HEK293 (cell line): ENCODE data around the gene IBTK.

Experiments used
- CTCF ChIA-PET: fragments of 350-600 bp; formaldehyde crosslinking; extraction: SDS; loops from one replicate; lab custom pipeline; 2021; ENCODE audit warnings: antibody characterized with exemption; lab: Yijun Ruan, JAX
- POLR2A ChIA-PET: fragments of 300-600 bp; formaldehyde crosslinking; extraction: SDS; loops from one replicate; lab custom pipeline; 2020; ENCODE audit warnings: antibody characterized with exemption, inconsistent platforms; lab: Yijun Ruan, JAX
- H3K27ac ChIP-seq: fragments of 200-500 bp; sonication (Bioruptor generic); 2 replicates; pipeline ENCODE4 v1.5.1; 2014; ENCODE audit warnings: low read depth, low read length, control low read depth, inconsistent platforms; ENCODE audit errors: extremely low read depth
- H3K36me3 ChIP-seq, 2 experiments: fragments of 200-500 bp in 1 of 2; sonication (Bioruptor generic) in 1 of 2; 1 replicate in 1 of 2; 2 replicates in 1 of 2; pipeline ENCODE4 v1.5.1; 2014 to 2017; ENCODE audit warnings: inconsistent platforms in 2 of 2, low read length in 2 of 2; ENCODE audit not compliant: control insufficient read depth in 2 of 2, insufficient read depth in 1 of 2
- H3K4me1 ChIP-seq: fragments of 200-500 bp; sonication (Bioruptor generic); 2 replicates; pipeline ENCODE4 v1.5.1; 2014; ENCODE audit warnings: mild to moderate bottlenecking, low read length, inconsistent platforms; ENCODE audit not compliant: control insufficient read depth, insufficient read depth
- H3K4me3 ChIP-seq: 2 replicates; pipeline ENCODE4 v1.5.1; 2011; ENCODE audit warnings: low read depth, mild to moderate bottlenecking, control low read depth, low read length, moderate library complexity
- H3K9me3 ChIP-seq: fragments of 200-500 bp; sonication (Bioruptor generic); 2 replicates; pipeline ENCODE4 v1.5.1; 2014; ENCODE audit warnings: low read depth, low read length, inconsistent platforms; ENCODE audit not compliant: control insufficient read depth, insufficient read depth
- REPIN1 ChIP-seq: fragments of 450-650 bp; formaldehyde crosslinking; IDR thresholded peaks from 2 replicates; pipeline ENCODE4 v1.5.1; 2017; ENCODE audit warnings: missing biosample characterization, missing genetic modification characterization, low read depth
- WT1 ChIP-seq: fragments of 450-650 bp; formaldehyde crosslinking; IDR thresholded peaks from 2 replicates; pipeline ENCODE4 v1.5.1; 2016; ENCODE audit warnings: missing biosample characterization, missing genetic modification characterization
- ZNF211 ChIP-seq: fragments of 450-650 bp; formaldehyde crosslinking; IDR thresholded peaks from 2 replicates; pipeline ENCODE4 v1.5.1; 2016; ENCODE audit warnings: low read depth, missing biosample characterization, missing genetic modification characterization
- ZNF426 ChIP-seq: fragments of 450-650 bp; formaldehyde crosslinking; IDR thresholded peaks from 2 replicates; pipeline ENCODE4 v1.5.1; 2017; ENCODE audit warnings: missing biosample characterization, missing genetic modification characterization, mild to moderate bottlenecking, inconsistent platforms, moderate library complexity
- ZNF510 ChIP-seq: fragments of 450-650 bp; formaldehyde crosslinking; IDR thresholded peaks from 2 replicates; pipeline ENCODE4 v1.5.1; 2018; ENCODE audit warnings: mild to moderate bottlenecking, missing genetic modification characterization, missing biosample characterization; ENCODE audit not compliant: insufficient replicate concordance
- ZNF837 ChIP-seq: fragments of 450-650 bp; formaldehyde crosslinking; IDR thresholded peaks from 2 replicates; pipeline ENCODE4 v1.5.1; 2016; ENCODE audit warnings: missing biosample characterization, missing genetic modification characterization
- ZNF843 ChIP-seq: fragments of 450-650 bp; formaldehyde crosslinking; IDR thresholded peaks from 2 replicates; pipeline ENCODE4 v1.5.1; 2016; ENCODE audit warnings: missing biosample characterization, missing genetic modification characterization

Gene IBTK

DNA sequence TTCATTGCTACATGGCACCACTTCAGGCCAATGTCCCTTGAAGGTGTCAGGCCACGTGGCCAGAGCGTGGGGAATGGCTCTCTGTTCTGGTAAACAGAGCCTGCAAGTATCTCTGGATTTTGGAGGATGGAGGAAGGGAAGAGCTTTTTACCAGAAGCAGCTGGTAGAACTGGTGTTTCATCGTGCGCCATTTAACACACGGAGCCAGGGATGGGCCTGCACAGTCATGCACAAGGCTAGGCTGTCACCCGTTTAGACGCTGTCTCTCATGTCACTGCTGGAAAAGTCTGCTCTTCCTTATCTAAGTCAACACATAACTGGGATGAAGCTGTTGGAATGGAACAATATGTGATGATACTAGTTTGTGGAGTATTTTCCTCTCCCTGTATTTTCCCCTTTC lies 123.9 kb downstream of the IBTK start:
- no peaks in the 10 kb centered on the region for H3K4me1 ChIP-seq
- no peak overlapping the region for H3K27ac ChIP-seq
- no peaks in the 10 kb centered on the region for H3K36me3 ChIP-seq
- no peaks in the 10 kb centered on the region for H3K9me3 ChIP-seq
- POLR2A ChIA-PET: no interaction called here
- TF ChIP-seq ZNF426 (tag by site-specific recombination): no peak
- no peak for TF ChIP-seq ZNF837 (tag by site-specific recombination)
- TF ChIP-seq ZNF843 (tag by site-specific recombination): no peak
- no peak for TF ChIP-seq REPIN1
- no peak for TF ChIP-seq ZNF510 (tag by site-specific recombination)
- TF ChIP-seq WT1 (tag by site-specific recombination): no peak
- no peak for TF ChIP-seq ZNF211 (tag by site-specific recombination)
- CTCF ChIA-PET: no interaction called here
- H3K4me3 ChIP-seq: no peak overlapping the region
